Measurements from ENCODE around the gene FSTL4.
"Not testable (repeated sequence)": the region's sequence is repeated elsewhere in the genome, so short reads cannot be mapped to it uniquely, and the experiment has no call there.

Gene FSTL4

GRCh38 chr5:133399247-133399891 lies 213.0 kb downstream of the FSTL4 start:
- no peak for DNase-seq

- DNase-seq = no peak
Measured at GRCh38 chr5:133398646-133399101, 213.7 kb downstream of the FSTL4 start.

- no peak for DNase-seq
Measured at GRCh38 chr5:133397990-133398645, 214.2 kb downstream of the FSTL4 start.

- DNase-seq = no peak
Measured at GRCh38 chr5:133397348-133397747, 215.0 kb downstream of the FSTL4 start.

- DNase-seq = no peak
Measured at GRCh38 chr5:133396814-133397213, 215.5 kb downstream of the FSTL4 start.

- DNase-seq = no peak
Measured at GRCh38 chr5:133396187-133396741, 216.1 kb downstream of the FSTL4 start.

GRCh38 chr5:133395207-133395606 lies 217.1 kb downstream of the FSTL4 start:
- DNase-seq = not testable (repeated sequence)

GRCh38 chr5:133394477-133394817 lies 217.9 kb downstream of the FSTL4 start:
- DNase-seq = not testable (repeated sequence)

- DNase-seq = no peak
Measured at GRCh38 chr5:133393776-133394476, 218.4 kb downstream of the FSTL4 start.

GRCh38 chr5:133392448-133392847 lies 219.9 kb downstream of the FSTL4 start:
- no peak for DNase-seq

- DNase-seq = no peak
Measured at GRCh38 chr5:133391354-133392136, 220.8 kb downstream of the FSTL4 start.

- no peak for DNase-seq
Measured at GRCh38 chr5:133390416-133391353, 221.7 kb downstream of the FSTL4 start.

GRCh38 chr5:133389066-133389590 lies 223.2 kb downstream of the FSTL4 start:
- no peak for DNase-seq

GRCh38 chr5:133387621-133388020 lies 224.7 kb downstream of the FSTL4 start:
- DNase-seq = no peak

GRCh38 chr5:133387091-133387490 lies 225.2 kb downstream of the FSTL4 start:
- DNase-seq = no peak

- DNase-seq = no peak
Measured at GRCh38 chr5:133386662-133387061, 225.7 kb downstream of the FSTL4 start.

GRCh38 chr5:133385346-133385745 lies 227.0 kb downstream of the FSTL4 start:
- DNase-seq = no peak

GRCh38 chr5:133384903-133385302 lies 227.4 kb downstream of the FSTL4 start:
- no peak for DNase-seq

GRCh38 chr5:133384120-133384855 lies 228.1 kb downstream of the FSTL4 start:
- no peak for DNase-seq

GRCh38 chr5:133383580-133383939 lies 228.8 kb downstream of the FSTL4 start:
- no peak for DNase-seq

All from NCI-H510A (cell line).